Astrocyte of the cerebellum (primary cell): Measurements from ENCODE around the gene SLC66A1.

ENCODE experiments used
- DNase-seq: peaks from one replicate; pipeline ENCODE4 v3.0.0-alpha.2; 2011; ENCODE audit warnings: low read depth
- H3K4me3 ChIP-seq: 2 replicates; pipeline ENCODE4 v1.5.1; 2011; ENCODE audit warnings: mild to moderate bottlenecking, low read depth, low read length, moderate library complexity
- CTCF ChIP-seq: IDR thresholded peaks from 2 replicates; pipeline ENCODE4 v1.5.1; 2012; ENCODE audit warnings: low read length, low read depth, moderate library complexity, mild to moderate bottlenecking; ENCODE audit errors: missing control alignments
- in situ Hi-C: cut with HindIII; loops from 2 replicates; pipeline ENCODE4 v1.10.0; 2017; ENCODE audit warnings: low sequenced_read_pairs

Gene SLC66A1

DNA sequence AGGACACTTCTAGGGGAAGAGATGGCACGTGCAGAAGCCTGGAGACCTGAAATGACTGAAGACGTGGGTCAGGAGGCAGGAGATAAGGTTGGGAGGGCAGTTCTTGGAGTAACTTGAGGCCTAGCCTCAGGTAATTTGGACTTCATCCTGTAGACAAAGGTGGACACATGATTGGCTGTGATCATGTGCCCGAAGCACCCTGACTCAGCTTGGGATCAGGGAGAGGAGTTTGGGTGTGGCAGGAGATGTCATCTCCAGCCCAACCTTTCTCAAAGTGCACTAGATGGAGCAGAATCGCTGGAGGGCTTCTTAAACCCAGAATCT lies 1.5 kb downstream of the SLC66A1 start:
- H3K4me3 ChIP-seq = no peak overlapping the region
- no peak for DNase-seq
- in situ Hi-C loops = no loop called here
- TF ChIP-seq CTCF = no peak

- TF ChIP-seq CTCF = no peak
- no peak overlapping the region for H3K4me3 ChIP-seq
- in situ Hi-C loops = no loop called here
- no peak for DNase-seq
These were observed 2.1 kb downstream of the SLC66A1 start for GRCh38 chr1:19313961-19314882.

GRCh38 chr1:19315378-19316198 lies 3.5 kb downstream of the SLC66A1 start:
- in situ Hi-C loops = no loop called here
- TF ChIP-seq CTCF = no peak
- DNase-seq = no peak
- H3K4me3 ChIP-seq = no peak overlapping the region

GRCh38 chr1:19317126-19317910 lies 5.2 kb downstream of the SLC66A1 start:
- H3K4me3 ChIP-seq = no peak overlapping the region
- no peak for TF ChIP-seq CTCF
- in situ Hi-C loops = no loop called here
- no peak for DNase-seq

GRCh38 chr1:19319196-19319595 lies 7.1 kb downstream of the SLC66A1 start:
- H3K4me3 ChIP-seq = no peak overlapping the region
- no peak for TF ChIP-seq CTCF
- no peak for DNase-seq
- in situ Hi-C loops = no loop called here

GRCh38 chr1:19321071-19321470 lies 8.9 kb downstream of the SLC66A1 start:
- DNase-seq = no peak
- in situ Hi-C loops = no loop called here
- TF ChIP-seq CTCF = no peak
- no peak overlapping the region for H3K4me3 ChIP-seq
